ENCODE results near the gene CNDP2. TPM values are rescaled to one million over a fixed set of nuclear protein-coding genes. Genes with fewer than 3 reads are reported as not detected.

Gene CNDP2
- total and polyA plus RNA-seq, 2 of the 13 experiments (the other 11 are each of a cell fraction or from before 2014, with no cell fraction given), result 64.7 to 80.8 TPM

DNA sequence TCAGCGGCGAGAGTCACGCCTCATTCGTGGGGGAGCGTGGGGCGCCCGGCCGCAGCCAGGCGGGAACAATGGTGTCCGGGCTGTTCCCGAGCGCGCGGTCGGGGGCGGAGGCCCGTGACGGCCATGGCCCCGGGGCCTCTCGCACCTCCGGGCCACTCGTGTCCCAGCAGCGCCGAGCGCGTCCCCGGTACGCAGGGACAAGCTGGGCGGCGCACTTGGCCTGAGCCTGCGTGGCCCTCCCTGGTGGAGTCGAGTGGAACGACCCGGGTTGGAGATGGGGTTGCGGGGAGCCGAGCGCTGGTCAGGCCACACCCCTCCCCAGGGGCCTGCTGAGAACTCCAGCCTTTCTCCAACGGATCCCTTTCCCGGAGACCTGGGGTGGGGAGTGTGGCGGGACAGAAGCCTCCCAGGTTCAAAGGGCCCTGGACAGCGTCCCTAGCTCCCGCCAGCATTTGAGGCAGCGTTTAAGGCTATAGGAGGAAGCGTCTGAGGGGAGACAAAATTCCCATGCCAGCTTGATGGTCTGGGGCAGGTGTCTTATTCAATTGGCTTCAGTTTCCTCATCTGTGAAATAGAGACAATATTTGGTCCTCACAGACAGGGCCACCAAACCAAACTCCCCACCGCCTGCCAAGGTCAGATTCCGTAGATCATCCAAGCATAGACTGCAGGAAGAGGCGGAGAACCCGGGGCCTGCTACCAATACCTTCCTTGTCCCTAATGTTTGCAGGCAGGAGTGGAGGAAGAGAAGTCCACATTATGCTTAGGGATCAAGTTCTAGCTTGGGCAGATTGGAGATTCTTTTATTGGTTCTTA lies 553 bp downstream of the CNDP2 start (continued):
- TF ChIP-seq ELF4 (CRISPR knock-in tag; IDR thresholded peaks at IDR 0.05; ENCODE audit: borderline replicate concordance), result no peak; the same call in 1 of the 2 replicates
- no peak for TF ChIP-seq ZNF138 (CRISPR knock-in tag; IDR thresholded peaks at IDR 0.05; ENCODE audit: low read depth)
- peak; percentile 65; the same call in 1 of the 2 replicates for TF ChIP-seq ARID2 (CRISPR knock-in tag; IDR thresholded peaks at IDR 0.05; ENCODE audit: borderline replicate concordance)
- no peak for TF ChIP-seq RFX1 (IDR thresholded peaks at IDR 0.05)
- TF ChIP-seq, protein P1, sequence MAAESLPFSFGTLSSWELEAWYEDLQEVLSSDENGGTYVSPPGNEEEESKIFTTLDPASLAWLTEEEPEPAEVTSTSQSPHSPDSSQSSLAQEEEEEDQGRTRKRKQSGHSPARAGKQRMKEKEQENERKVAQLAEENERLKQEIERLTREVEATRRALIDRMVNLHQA (CRISPR knock-in tag; IDR thresholded peaks at IDR 0.05), result no peak
- no peak for TF ChIP-seq NFKB2 (CRISPR knock-in tag; IDR thresholded peaks at IDR 0.05; ENCODE audit: borderline replicate concordance)
- no peak for TF ChIP-seq HIC2 (CRISPR knock-in tag; IDR thresholded peaks at IDR 0.05; ENCODE audit: low read depth)
- peak; percentile 32; the same call in 1 of the 2 replicates for TF ChIP-seq ZNF558 (CRISPR knock-in tag; IDR thresholded peaks at IDR 0.05; ENCODE audit: borderline replicate concordance)
- no peak for TF ChIP-seq GFI1 (CRISPR knock-in tag; IDR thresholded peaks at IDR 0.05; ENCODE audit: borderline replicate concordance)
- TF ChIP-seq POLR2AphosphoS5 (IDR thresholded peaks at IDR 0.05; ENCODE audit: low read depth, low read length), result 0 out of 2 replicates have a peak, but pooled peaks have one; percentile 15
- TF ChIP-seq, protein P2, sequence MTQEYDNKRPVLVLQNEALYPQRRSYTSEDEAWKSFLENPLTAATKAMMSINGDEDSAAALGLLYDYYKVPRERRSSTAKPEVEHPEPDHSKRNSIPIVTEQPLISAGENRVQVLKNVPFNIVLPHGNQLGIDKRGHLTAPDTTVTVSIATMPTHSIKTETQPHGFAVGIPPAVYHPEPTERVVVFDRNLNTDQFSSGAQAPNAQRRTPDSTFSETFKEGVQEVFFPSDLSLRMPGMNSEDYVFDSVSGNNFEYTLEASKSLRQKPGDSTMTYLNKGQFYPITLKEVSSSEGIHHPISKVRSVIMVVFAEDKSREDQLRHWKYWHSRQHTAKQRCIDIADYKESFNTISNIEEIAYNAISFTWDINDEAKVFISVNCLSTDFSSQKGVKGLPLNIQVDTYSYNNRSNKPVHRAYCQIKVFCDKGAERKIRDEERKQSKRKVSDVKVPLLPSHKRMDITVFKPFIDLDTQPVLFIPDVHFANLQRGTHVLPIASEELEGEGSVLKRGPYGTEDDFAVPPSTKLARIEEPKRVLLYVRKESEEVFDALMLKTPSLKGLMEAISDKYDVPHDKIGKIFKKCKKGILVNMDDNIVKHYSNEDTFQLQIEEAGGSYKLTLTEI (CRISPR knock-in tag; conservative IDR thresholded peaks at IDR 0.05), result no peak
- TF ChIP-seq MLXIP (CRISPR knock-in tag; IDR thresholded peaks at IDR 0.05; ENCODE audit: borderline replicate concordance), result no peak
- TF ChIP-seq RXRB (CRISPR knock-in tag; IDR thresholded peaks at IDR 0.05; ENCODE audit: borderline replicate concordance), result no peak
- TF ChIP-seq MXD3 (CRISPR knock-in tag; IDR thresholded peaks at IDR 0.05), result no peak; the same call in none of the 2 replicates
- no peak for TF ChIP-seq ZNF512 (CRISPR knock-in tag; IDR thresholded peaks at IDR 0.05)

All from HepG2 (cell line).